GM19468 (cell line): Measurements from ENCODE around the gene MRTFA.

ENCODE experiments used
- ATAC-seq: cut with Tn5 transposase; IDR thresholded peaks from one replicate; pipeline ENCODE4 v1.9.1; 2021; ENCODE audit warnings: mild to moderate bottlenecking, moderate library complexity, moderate number of reproducible peaks; ENCODE audit not compliant: unreplicated experiment; ENCODE audit errors: extremely low read depth

The MRTFA gene

GRCh38 chr22:40407021-40407761, 229.3 kb downstream of the MRTFA start:
- ATAC-seq: no peak

GRCh38 chr22:40406063-40406890, 230.2 kb downstream of the MRTFA start:
- ATAC-seq: no peak

- no peak for ATAC-seq
Observed at GRCh38 chr22:40405178-40406062, 231.1 kb downstream of the MRTFA start.

GRCh38 chr22:40404251-40405177, 232.0 kb downstream of the MRTFA start:
- ATAC-seq: no peak

- ATAC-seq: no peak
Observed at GRCh38 chr22:40403651-40404050, 232.9 kb downstream of the MRTFA start.

- ATAC-seq: no peak
Observed at GRCh38 chr22:40403141-40403540, 233.4 kb downstream of the MRTFA start.

GRCh38 chr22:40401981-40402406, 234.5 kb downstream of the MRTFA start:
- no peak for ATAC-seq

GRCh38 chr22:40401532-40401931, 235.0 kb downstream of the MRTFA start:
- ATAC-seq: no peak

- ATAC-seq: no peak
Observed at GRCh38 chr22:40400159-40400558, 236.4 kb downstream of the MRTFA start.

GRCh38 chr22:40399621-40400020, 236.9 kb downstream of the MRTFA start:
- ATAC-seq: no peak

GRCh38 chr22:40397396-40397795, 239.1 kb downstream of the MRTFA start:
- ATAC-seq: no peak

GRCh38 chr22:40396882-40397281, 239.6 kb downstream of the MRTFA start:
- no peak for ATAC-seq

- ATAC-seq: no peak
Observed at GRCh38 chr22:40395607-40396006, 240.9 kb downstream of the MRTFA start.

GRCh38 chr22:40394607-40395006, 241.9 kb downstream of the MRTFA start:
- no peak for ATAC-seq

- ATAC-seq: no peak
Observed at GRCh38 chr22:40392618-40393017, 243.9 kb downstream of the MRTFA start.

GRCh38 chr22:40391417-40391816, 245.1 kb downstream of the MRTFA start:
- no peak for ATAC-seq

- no peak for ATAC-seq
Observed at GRCh38 chr22:40388231-40388630, 248.3 kb downstream of the MRTFA start.

- no peak for ATAC-seq
Observed at GRCh38 chr22:40387746-40388145, 248.8 kb downstream of the MRTFA start.

GRCh38 chr22:40385036-40385782, 251.3 kb downstream of the MRTFA start:
- no peak for ATAC-seq
